Stimulated activated CD8-positive, alpha-beta memory T cell treated with anti-CD3 and anti-CD28 coated beads, Interleukin-7, amount 100 ng/mL, for 1 hour (primary cell): ENCODE results near the gene UGCG.

Experiments
- DNase-seq, 2 donors: peaks; one replicate each; pipeline ENCODE4 v3.0.0-alpha.2; 2020; ENCODE audit warnings: low read depth in 2 of 2

UGCG gene

DNA sequence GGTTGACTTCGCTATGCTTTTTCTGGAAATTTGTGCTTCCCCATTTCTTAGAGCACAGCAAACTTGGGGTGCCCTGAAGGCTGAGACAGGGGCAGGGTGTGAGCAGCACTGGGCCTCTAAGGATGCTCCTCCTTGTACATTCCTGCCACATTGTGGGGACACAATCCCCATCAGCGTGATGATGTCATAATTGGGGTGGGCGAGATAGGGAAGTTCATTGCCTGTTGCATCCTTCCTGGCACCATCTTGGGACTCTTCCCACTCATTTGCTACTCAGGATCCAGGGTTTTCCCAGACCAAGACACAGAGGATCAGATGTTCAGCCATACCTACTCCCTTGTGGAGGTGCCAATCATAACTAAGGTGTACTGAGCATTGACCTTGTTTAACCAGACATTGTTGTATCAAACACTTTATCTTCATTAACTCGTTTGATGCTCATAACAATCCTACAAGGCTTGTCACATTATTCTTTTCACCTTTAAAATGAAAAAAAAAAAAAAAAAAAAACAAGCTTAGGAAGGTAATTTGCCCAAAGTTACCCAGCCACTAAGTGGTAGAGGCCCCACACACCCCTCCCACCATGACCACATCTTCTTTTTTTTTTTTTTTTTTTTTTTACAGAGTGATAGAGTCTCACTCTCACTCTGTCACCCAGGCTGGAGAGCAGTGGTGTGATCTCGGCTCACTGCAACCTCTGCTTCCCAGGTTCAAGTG, 87.6 kb downstream of the UGCG start:
- DNase-seq: no peak
